Measurements from ENCODE around the gene COL23A1. TPM values are rescaled to one million over a fixed set of nuclear protein-coding genes. Genes with fewer than 3 reads are reported as not detected.

COL23A1 gene
- total and polyA plus RNA-seq, 2 donors (not counting 1 experiment from before 2014, with no cell fraction given) = not detected

GRCh38 chr5:178425621-178426068 is 164.5 kb downstream of the COL23A1 start:
- TF ChIP-seq EZH2 (IDR thresholded peaks at IDR 0.05; ENCODE audit: low read length, missing control alignments) (no peak), CTCF (conservative IDR thresholded peaks at IDR 0.05 in 1 of 2, IDR thresholded peaks at IDR 0.05 in 1 of 2; ENCODE audit: low read depth in 1 of 2, low read length in 2 of 2) (no peak)
- Histone ChIP-seq H3K9me3 (ENCODE audit: control insufficient read depth, insufficient read depth, low read depth, low read length) (no peaks in the 10 kb centered on the region), H3K9ac (ENCODE audit: insufficient read depth, low read length) (no peak overlapping the region)

GRCh38 chr5:178424810-178425177 is 165.4 kb downstream of the COL23A1 start:
- no peaks in the 10 kb centered on the region for H4K20me1 ChIP-seq (ENCODE audit: control insufficient read depth, extremely low read depth, insufficient read depth, low read length)
- H3K36me3 ChIP-seq (ENCODE audit: control insufficient read depth, insufficient read depth, low read length) = no peaks in the 10 kb centered on the region
- no peak overlapping the region for H2AFZ ChIP-seq (ENCODE audit: low read length)
- H3K4me1 ChIP-seq (ENCODE audit: control insufficient read depth, extremely low read depth, insufficient read depth, low read length) = no peaks in the 10 kb centered on the region
- no peak overlapping the region for H3K9ac ChIP-seq (ENCODE audit: insufficient read depth, low read length)
- no peaks in the 10 kb centered on the region for H3K79me2 ChIP-seq (ENCODE audit: control insufficient read depth, insufficient read depth, low read length)
- H3K4me2 ChIP-seq (ENCODE audit: extremely low read depth, insufficient read depth, low read length) = no peak overlapping the region
- no peaks in the 10 kb centered on the region for H3K27me3 ChIP-seq (ENCODE audit: control insufficient read depth, insufficient read depth, low read length)
- TF ChIP-seq EZH2 (IDR thresholded peaks at IDR 0.05; ENCODE audit: low read length, missing control alignments) = no peak
- TF ChIP-seq CTCF (conservative IDR thresholded peaks at IDR 0.05 in 1 of 2, IDR thresholded peaks at IDR 0.05 in 1 of 2; ENCODE audit: low read depth in 1 of 2, low read length in 2 of 2) = no peak
- H3K4me3 ChIP-seq (replicated peaks in 1 of 4; ENCODE audit: control extremely low read depth in 1 of 4, insufficient read depth in 1 of 4, low read depth in 3 of 4, low read length in 4 of 4) = no peak overlapping the region
- H3K27ac ChIP-seq (ENCODE audit: insufficient read depth, low read length) = no peak overlapping the region
- no peaks in the 10 kb centered on the region for H3K9me3 ChIP-seq (ENCODE audit: control insufficient read depth, insufficient read depth, low read depth, low read length)
- DNase-seq (ENCODE audit: low read depth in 2 of 2) = no peak

More at GRCh38 chr5:178425621-178426068, 164.5 kb downstream of the COL23A1 start:
- no peaks in the 10 kb centered on the region for H3K27me3 ChIP-seq (ENCODE audit: control insufficient read depth, insufficient read depth, low read length)
- no peak overlapping the region for H2AFZ ChIP-seq (ENCODE audit: low read length)
- H3K4me2 ChIP-seq (ENCODE audit: extremely low read depth, insufficient read depth, low read length) = no peak overlapping the region
- H3K4me3 ChIP-seq (replicated peaks in 1 of 4; ENCODE audit: control extremely low read depth in 1 of 4, insufficient read depth in 1 of 4, low read depth in 3 of 4, low read length in 4 of 4) = no peak overlapping the region
- H3K79me2 ChIP-seq (ENCODE audit: control insufficient read depth, insufficient read depth, low read length) = no peaks in the 10 kb centered on the region
- no peak for DNase-seq (ENCODE audit: low read depth in 2 of 2)
- H4K20me1 ChIP-seq (ENCODE audit: control insufficient read depth, extremely low read depth, insufficient read depth, low read length) = no peaks in the 10 kb centered on the region
- H3K4me1 ChIP-seq (ENCODE audit: control insufficient read depth, extremely low read depth, insufficient read depth, low read length) = no peaks in the 10 kb centered on the region
- no peaks in the 10 kb centered on the region for H3K36me3 ChIP-seq (ENCODE audit: control insufficient read depth, insufficient read depth, low read length)
- H3K27ac ChIP-seq (ENCODE audit: insufficient read depth, low read length) = no peak overlapping the region

DNA sequence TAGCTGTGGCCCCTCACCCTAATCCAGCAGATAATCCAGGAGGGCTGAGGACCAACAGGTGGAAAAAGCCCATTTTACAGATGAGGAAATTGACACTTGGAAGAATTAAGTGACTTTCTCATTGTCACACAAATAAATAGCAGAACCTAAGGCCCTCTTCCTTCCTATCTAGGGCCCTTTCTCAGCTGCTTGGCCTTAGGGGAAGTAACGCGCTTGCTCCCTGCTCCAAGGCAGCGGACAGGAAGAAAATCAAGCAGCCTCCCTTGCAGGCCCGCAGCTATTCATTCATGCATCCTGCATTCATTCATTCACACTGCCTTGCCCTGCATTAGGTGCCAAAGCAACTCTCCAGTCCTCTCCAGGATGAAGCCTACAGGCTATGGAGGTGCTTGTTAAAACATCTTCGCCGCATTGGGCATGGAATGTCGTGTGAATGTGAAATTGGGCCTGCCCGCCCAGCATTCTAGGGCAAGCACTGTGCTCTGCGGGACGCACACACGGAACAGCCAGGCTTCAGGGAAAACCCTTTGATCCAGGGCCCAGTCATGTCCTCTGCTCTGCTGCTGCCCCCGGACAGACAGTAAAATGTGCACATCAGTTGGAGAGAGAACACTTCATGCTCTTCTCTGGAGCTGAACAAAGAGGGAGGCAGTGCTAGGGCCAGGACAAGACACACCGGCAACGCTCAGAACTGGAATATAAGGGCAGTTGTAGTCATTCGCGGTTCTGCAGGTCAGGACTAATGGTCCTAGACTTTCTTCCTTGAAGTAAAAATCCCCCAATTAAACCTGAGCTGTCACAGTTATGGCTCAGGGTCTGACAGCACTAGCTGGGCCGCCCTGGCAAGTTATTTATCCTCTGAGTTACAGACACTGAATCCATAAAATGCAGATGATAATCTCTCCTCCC is 166.0 kb downstream of the COL23A1 start:
- Histone ChIP-seq H3K4me3 (replicated peaks in 1 of 4; ENCODE audit: control extremely low read depth in 1 of 4, insufficient read depth in 1 of 4, low read depth in 3 of 4, low read length in 4 of 4) (no peak overlapping the region), H3K9me3 (ENCODE audit: control insufficient read depth, insufficient read depth, low read depth, low read length) (no peaks in the 10 kb centered on the region), H3K79me2 (ENCODE audit: control insufficient read depth, insufficient read depth, low read length) (no peaks in the 10 kb centered on the region), H3K36me3 (ENCODE audit: control insufficient read depth, insufficient read depth, low read length) (no peaks in the 10 kb centered on the region), H3K4me2 (ENCODE audit: extremely low read depth, insufficient read depth, low read length) (no peak overlapping the region), H3K9ac (ENCODE audit: insufficient read depth, low read length) (no peak overlapping the region), H4K20me1 (ENCODE audit: control insufficient read depth, extremely low read depth, insufficient read depth, low read length) (no peaks in the 10 kb centered on the region), H2AFZ (ENCODE audit: low read length) (no peak overlapping the region), H3K27me3 (ENCODE audit: control insufficient read depth, insufficient read depth, low read length) (no peaks in the 10 kb centered on the region), H3K27ac (ENCODE audit: insufficient read depth, low read length) (no peak overlapping the region), H3K4me1 (ENCODE audit: control insufficient read depth, extremely low read depth, insufficient read depth, low read length) (no peaks in the 10 kb centered on the region)
- TF ChIP-seq EZH2 (IDR thresholded peaks at IDR 0.05; ENCODE audit: low read length, missing control alignments) (no peak), CTCF (conservative IDR thresholded peaks at IDR 0.05 in 1 of 2, IDR thresholded peaks at IDR 0.05 in 1 of 2; ENCODE audit: low read depth in 1 of 2, low read length in 2 of 2) (no peak)
- no peak for DNase-seq (ENCODE audit: low read depth in 2 of 2)

All from fibroblast of lung (primary cell).